CD14-positive monocyte (primary cell): ENCODE results near the gene IGFBP4. TPM values are rescaled to one million over a fixed set of nuclear protein-coding genes. Genes with fewer than 3 reads are reported as not detected.

Experiments
- DNase-seq, 3 donors: peaks; one replicate each; pipeline ENCODE4 v3.0.0-alpha.2; 2011 to 2022
- H2AFZ ChIP-seq: 2 replicates; pipeline ENCODE4 v1.6.0; 2012; ENCODE audit warnings: mild to moderate bottlenecking, low read depth, low read length, inconsistent platforms; ENCODE audit not compliant: insufficient read depth, poor library complexity, severe bottlenecking
- H3K27ac ChIP-seq, 2 donors: 1 replicate in 1 of 2; 2 replicates in 1 of 2; pipeline ENCODE4 v1.5.1; 2012 to 2013; ENCODE audit warnings: low read length in 2 of 2, control low read depth in 1 of 2, inconsistent platforms in 1 of 2, low read depth in 1 of 2, mild to moderate bottlenecking in 1 of 2
- H3K27me3 ChIP-seq, 2 donors: one replicate each; pipeline versions ENCODE4 v1.6.0 to v1.6.1; 2011 to 2013; ENCODE audit warnings: low read length in 2 of 2; ENCODE audit not compliant: control insufficient read depth in 2 of 2, insufficient read depth in 2 of 2
- H3K36me3 ChIP-seq, 2 donors: replicated peaks in 1 of 2; 1 replicate in 1 of 2; 2 replicates in 1 of 2; pipeline versions ENCODE4 v1.5.1 to v1.6.1; 2012 to 2013; ENCODE audit warnings: low read length in 2 of 2, control low read depth in 1 of 2, inconsistent platforms in 1 of 2, mild to moderate bottlenecking in 1 of 2; ENCODE audit not compliant: insufficient read depth in 2 of 2, control insufficient read depth in 1 of 2
- H3K4me1 ChIP-seq, 2 donors: 1 replicate in 1 of 2; 2 replicates in 1 of 2; pipeline versions ENCODE4 v1.5.1 to v1.6.1; 2012 to 2013; ENCODE audit warnings: low read length in 2 of 2, control low read depth in 1 of 2, inconsistent platforms in 1 of 2, mild to moderate bottlenecking in 1 of 2, moderate library complexity in 1 of 2; ENCODE audit not compliant: insufficient read depth in 2 of 2, control insufficient read depth in 1 of 2
- H3K4me2 ChIP-seq: replicated peaks from 2 replicates; pipeline ENCODE3; 2012; ENCODE audit warnings: low read length, moderate library complexity, mild to moderate bottlenecking; ENCODE audit not compliant: poor library complexity, severe bottlenecking; ENCODE audit errors: extremely low read depth
- H3K4me3 ChIP-seq, 3 experiments: fragments of 200-600 bp in 1 of 3; sonication (generic) in 1 of 3; replicated peaks in 1 of 3; 1 replicate in 2 of 3; 2 replicates in 1 of 3; pipeline ENCODE4 v1.5.1; 2011 to 2013; ENCODE audit warnings: low read length in 3 of 3, mild to moderate bottlenecking in 3 of 3, control low read depth in 2 of 3, low read depth in 2 of 3, inconsistent platforms in 1 of 3, moderate library complexity in 1 of 3
- H3K79me2 ChIP-seq: 2 replicates; pipeline ENCODE4 v1.6.0; 2012; ENCODE audit warnings: mild to moderate bottlenecking, control low read depth, inconsistent platforms, low read length, moderate library complexity; ENCODE audit not compliant: insufficient read depth
- H3K9ac ChIP-seq: 2 replicates; pipeline ENCODE4 v1.6.0; 2017; ENCODE audit warnings: low read length, mild to moderate bottlenecking; ENCODE audit not compliant: insufficient read depth, poor library complexity, severe bottlenecking
- H3K9me3 ChIP-seq, 2 donors: replicated peaks in 1 of 2; 1 replicate in 1 of 2; 2 replicates in 1 of 2; pipeline versions ENCODE4 v1.5.1 to v1.6.1; 2012 to 2013; ENCODE audit warnings: low read length in 2 of 2, control low read depth in 1 of 2; ENCODE audit not compliant: control insufficient read depth in 1 of 2, insufficient read depth in 1 of 2
- H4K20me1 ChIP-seq: 2 replicates; pipeline ENCODE4 v1.6.0; 2012; ENCODE audit warnings: mild to moderate bottlenecking, low read length, control low read depth, moderate library complexity; ENCODE audit not compliant: insufficient read depth
- H3K27ac Mint-ChIP-seq, 7 donors: one replicate each; pipeline ENCODE4 v1.8.0; 2020; ENCODE audit warnings: mild to moderate bottlenecking in 7 of 7, mixed read lengths in 7 of 7, moderate library complexity in 6 of 7, inconsistent platforms in 2 of 7
- H3K27me3 Mint-ChIP-seq, 3 donors: one replicate each; pipeline ENCODE4 v1.8.0; 2021 to 2022; ENCODE audit warnings: low read depth in 3 of 3, mild to moderate bottlenecking in 3 of 3, mixed read lengths in 3 of 3, moderate library complexity in 3 of 3, inconsistent platforms in 1 of 3
- H3K36me3 Mint-ChIP-seq, 2 donors: one replicate each; pipeline ENCODE4 v1.8.0; 2020; ENCODE audit warnings: mixed read lengths in 2 of 2, inconsistent platforms in 1 of 2, mild to moderate bottlenecking in 1 of 2
- H3K4me1 Mint-ChIP-seq: one replicate; pipeline ENCODE4 v1.8.0; 2020; ENCODE audit warnings: mild to moderate bottlenecking, mixed read lengths
- H3K4me3 Mint-ChIP-seq, 2 donors: one replicate each; pipeline ENCODE4 v1.8.0; 2020; ENCODE audit warnings: mild to moderate bottlenecking in 2 of 2, mixed read lengths in 2 of 2, moderate library complexity in 1 of 2
- H3K9me3 Mint-ChIP-seq, 7 donors: one replicate each; pipeline ENCODE4 v1.8.0; 2020 to 2022; ENCODE audit warnings: mixed read lengths in 7 of 7, mild to moderate bottlenecking in 6 of 7, moderate library complexity in 6 of 7, inconsistent platforms in 2 of 7
- CTCF ChIP-seq: fragments of 200-600 bp; IDR thresholded peaks from one replicate; pipeline ENCODE4 v1.8.0; 2022; ENCODE audit warnings: antibody characterized with exemption, mild to moderate bottlenecking
- WGBS: methylation state at CpG from one replicate; pipeline ENCODE4 v1.1.5; 2013; ENCODE audit warnings: missing lambda C conversion rate; ENCODE audit not compliant: insufficient coverage; 5-methylcytosine and 5-hydroxymethylcytosine counted together
- intact Hi-C, 2 donors: fragments of 100-400 bp; cut with micrococcal nuclease; formaldehyde crosslinking; loops; one replicate each; pipeline versions ENCODE4 v1.15.0 to v1.15.1; 2023
- polyA plus RNA-seq, 3 donors: library from polyadenylated mRNA; depleted of rRNA in 1 of 3; unstranded in 2 of 3; stranded (reverse) in 1 of 3; fragments of 300-500 nt in 2 of 3; fragments of >200 nt in 1 of 3; fragmentation: Illumina TruSeq in 2 of 3; gene quantifications; 1 replicate in 2 of 3; 2 replicates in 1 of 3; pipeline ENCODE4 v1.2.3, GENCODE V29; 2012 to 2021

IGFBP4 gene
- polyA plus RNA-seq, 3 donors = 0.04 to 0.15 TPM; not detected in 1

DNA sequence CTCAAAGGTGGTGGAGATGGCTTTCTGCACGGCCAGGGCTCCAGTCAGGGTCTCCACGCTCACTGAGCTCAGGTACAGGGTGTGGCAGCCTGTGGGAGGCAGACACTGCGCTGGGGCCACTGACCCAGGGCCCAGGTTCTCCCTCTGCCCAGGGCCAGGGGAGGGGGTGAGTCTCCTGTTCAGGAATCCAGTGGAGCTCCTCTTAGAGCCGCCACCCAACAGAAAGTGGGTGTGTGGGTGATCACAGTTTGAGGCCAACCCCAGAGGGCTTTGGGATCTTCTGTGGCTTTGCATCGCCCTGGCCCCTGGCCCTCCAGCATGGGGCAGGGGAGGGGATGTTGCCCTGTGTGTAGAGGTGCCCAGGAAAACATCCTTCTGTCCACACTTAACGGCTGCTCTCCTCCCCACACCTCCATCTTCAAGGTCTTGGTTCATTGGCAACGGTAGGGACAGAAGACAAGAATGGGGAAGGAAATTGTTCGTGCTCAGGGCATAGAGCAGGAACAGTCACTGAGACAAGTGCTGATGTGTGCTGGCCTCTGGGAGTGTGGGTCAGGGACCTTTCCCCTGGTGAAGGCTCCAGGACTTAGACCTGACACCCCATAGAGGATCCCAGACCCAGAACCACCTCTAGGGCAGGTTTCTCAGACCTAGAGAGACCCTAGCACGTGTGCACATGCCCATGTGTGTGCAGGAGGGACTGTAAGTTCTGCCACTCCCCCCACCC, 36.7 kb downstream of the IGFBP4 start:
- Histone ChIP-seq H3K27ac (peak overlapping the region in 1 of 2 donors; percentile 45), H3K27me3 (peaks cover 0 to 2% of the 10 kb centered on the region in 2 donors), H3K9ac (peak overlapping the region; percentile 24), H3K4me1 (peaks cover 15 to 20% of the 10 kb centered on the region in 2 donors), H3K4me2 (peak overlapping the region; percentile 31), H3K4me3 (no peak overlapping the region), H3K36me3 (no peaks in the 10 kb centered on the region), H3K9me3 (no peaks in the 10 kb centered on the region), H3K79me2 (no peaks in the 10 kb centered on the region), H4K20me1 (no peaks in the 10 kb centered on the region), H2AFZ (peak overlapping the region; percentile 48)
- Mint-ChIP-seq H3K36me3 (no peaks in the 10 kb centered on the region), H3K27ac (peak overlapping the region in 1 of 7 donors; percentile 5), H3K9me3 (peaks cover 0 to 2% (median 0%) of the 10 kb centered on the region in 7 donors), H3K27me3 (peaks cover 0 to 21% (median 15%) of the 10 kb centered on the region in 3 donors), H3K4me1 (peaks cover 21% of the 10 kb centered on the region), H3K4me3 (peak overlapping the region in 1 of 2 donors; percentile 67)
- TF ChIP-seq CTCF = no peak
- peak; percentile 19 to 46 (median 24) for DNase-seq
- intact Hi-C loops = no loop called here
- 75% methylated on average over 5 of the region's 9 CpGs for WGBS

GRCh38 chr17:40480501-40481003, 37.3 kb downstream of the IGFBP4 start:
- no peak for TF ChIP-seq CTCF
- Histone ChIP-seq H3K79me2 (no peaks in the 10 kb centered on the region), H2AFZ (peak overlapping the region; percentile 48), H4K20me1 (no peaks in the 10 kb centered on the region), H3K27me3 (peaks cover 0 to 2% of the 10 kb centered on the region in 2 donors), H3K9ac (peak overlapping the region; percentile 24), H3K4me2 (peak overlapping the region; percentile 31), H3K27ac (peak overlapping the region in 1 of 2 donors; percentile 45), H3K4me1 (peaks cover 15 to 20% of the 10 kb centered on the region in 2 donors), H3K36me3 (no peaks in the 10 kb centered on the region), H3K4me3 (no peak overlapping the region), H3K9me3 (no peaks in the 10 kb centered on the region)
- intact Hi-C loops = no loop called here
- peak; percentile 44 to 71 (median 52) for DNase-seq
- Mint-ChIP-seq H3K36me3 (no peaks in the 10 kb centered on the region), H3K27ac (peak overlapping the region in 4 of 7 donors; percentile 25 to 47 (median 38)), H3K4me1 (peaks cover 21% of the 10 kb centered on the region), H3K27me3 (peaks cover 2 to 21% (median 14%) of the 10 kb centered on the region in 3 donors), H3K4me3 (peak overlapping the region in 1 of 2 donors; percentile 67), H3K9me3 (peaks cover 0 to 2% (median 0%) of the 10 kb centered on the region in 7 donors)
- 33% methylated on average over 2 of the region's 12 CpGs for WGBS
